Measurements from ENCODE around the gene DHRSX. TPM values are rescaled to one million over a fixed set of nuclear protein-coding genes. Genes with fewer than 3 reads are reported as not detected.
"Not testable (repeated sequence)": the region's sequence is repeated elsewhere in the genome, so short reads cannot be mapped to it uniquely, and the experiment has no call there.

The DHRSX gene
- total RNA-seq, 2 experiments from 2014 or later: 18.8 to 21.4 TPM

GRCh38 chrX:2264179-2265030 lies 236.4 kb downstream of the DHRSX start:
- intact Hi-C loops (cut with micrococcal nuclease): no loop called here
- DNase-seq: no peak
- Mint-ChIP-seq H3K27me3 (ENCODE audit: low read depth) (no peaks in the 10 kb centered on the region), H3K4me1 (ENCODE audit: low read depth) (no peaks in the 10 kb centered on the region), H3K9me3 (no peaks in the 10 kb centered on the region), H3K4me3 (no peak overlapping the region), H3K27ac (no peak overlapping the region), H3K36me3 (ENCODE audit: low read depth) (peaks cover 36% of the 10 kb centered on the region)
- CTCF ChIA-PET: no interaction called here

DNA sequence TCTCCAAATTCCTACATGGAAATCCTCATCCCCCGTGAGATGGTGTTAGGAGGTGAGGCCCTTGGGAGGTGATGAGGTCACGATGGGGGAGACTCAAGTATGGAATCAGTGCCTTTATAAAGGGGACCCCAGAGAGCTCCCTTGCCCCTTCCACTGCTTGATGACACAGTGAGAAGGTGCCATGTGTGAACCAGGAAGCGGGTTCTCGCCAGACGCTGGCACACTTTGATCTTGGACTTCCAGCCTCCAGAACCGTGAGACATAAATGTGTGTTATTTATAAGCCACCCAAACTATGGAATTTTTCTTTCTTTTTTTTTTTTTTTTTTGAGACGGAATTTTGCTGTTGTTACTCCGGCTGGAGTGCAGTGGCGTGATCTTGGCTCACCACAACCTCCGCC lies 237.6 kb downstream of the DHRSX start:
- CTCF ChIA-PET: no interaction called here
- Mint-ChIP-seq H3K27ac (no peak overlapping the region), H3K27me3 (ENCODE audit: low read depth) (no peaks in the 10 kb centered on the region), H3K9me3 (no peaks in the 10 kb centered on the region), H3K36me3 (ENCODE audit: low read depth) (peaks cover 40% of the 10 kb centered on the region), H3K4me1 (ENCODE audit: low read depth) (no peaks in the 10 kb centered on the region), H3K4me3 (no peak overlapping the region)
- intact Hi-C loops (cut with micrococcal nuclease): no loop called here
- no peak for DNase-seq

- CTCF ChIA-PET: no interaction called here
- H3K36me3 Mint-ChIP-seq (ENCODE audit: low read depth): peaks cover 44% of the 10 kb centered on the region
- no peak for DNase-seq
- H3K27ac Mint-ChIP-seq: no peak overlapping the region
- intact Hi-C loops (cut with micrococcal nuclease): no loop called here
- no peaks in the 10 kb centered on the region for H3K27me3 Mint-ChIP-seq (ENCODE audit: low read depth)
- H3K4me1 Mint-ChIP-seq (ENCODE audit: low read depth): no peaks in the 10 kb centered on the region
- H3K4me3 Mint-ChIP-seq: no peak overlapping the region
- H3K9me3 Mint-ChIP-seq: peaks cover 3% of the 10 kb centered on the region
Measured at GRCh38 chrX:2262668-2263055, 238.1 kb downstream of the DHRSX start.

- Mint-ChIP-seq H3K36me3 (ENCODE audit: low read depth) (peaks cover 45% of the 10 kb centered on the region), H3K27ac (no peak overlapping the region), H3K4me3 (no peak overlapping the region), H3K27me3 (ENCODE audit: low read depth) (no peaks in the 10 kb centered on the region), H3K4me1 (ENCODE audit: low read depth) (no peaks in the 10 kb centered on the region), H3K9me3 (peaks cover 5% of the 10 kb centered on the region)
- intact Hi-C loops (cut with micrococcal nuclease): no loop called here
- CTCF ChIA-PET: no interaction called here
- DNase-seq: no peak
Measured at GRCh38 chrX:2261831-2262667, 238.7 kb downstream of the DHRSX start.

DNA sequence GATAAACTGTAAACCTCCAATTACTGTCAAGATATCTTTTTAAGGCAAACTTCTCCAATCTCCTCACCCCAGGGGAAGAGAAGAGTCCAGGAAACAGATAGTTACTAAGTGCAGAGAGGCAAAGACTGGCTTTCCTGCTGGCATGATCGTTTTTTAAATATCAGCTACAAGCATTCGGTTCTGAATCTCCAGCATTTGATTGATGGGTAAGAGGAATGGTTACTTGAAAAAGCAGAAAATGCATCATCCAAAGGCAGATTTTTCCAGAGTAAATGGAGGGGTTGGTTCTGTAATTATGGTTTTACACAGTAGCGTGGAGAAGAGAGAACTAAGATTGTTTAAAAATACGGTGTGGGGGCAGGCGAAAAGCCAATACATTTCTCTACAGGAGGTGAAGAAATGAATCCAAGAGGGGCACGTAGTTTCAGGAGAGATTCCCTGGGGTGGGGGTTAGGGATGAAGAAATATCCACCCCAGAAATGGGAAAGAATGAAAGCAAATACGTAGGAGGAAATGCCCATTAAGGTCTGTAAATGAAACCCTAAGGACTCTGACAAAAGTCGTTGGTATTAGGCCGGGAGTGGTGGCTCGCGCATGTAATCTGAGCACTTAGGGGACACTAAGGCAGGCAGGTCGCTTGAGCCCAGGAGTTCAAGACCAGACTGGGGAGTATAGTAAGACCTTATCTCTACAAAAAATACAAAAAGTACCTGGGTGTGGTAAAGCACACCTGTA lies 248.3 kb downstream of the DHRSX start:
- DNase-seq: no peak
- Mint-ChIP-seq H3K27me3 (ENCODE audit: low read depth) (no peaks in the 10 kb centered on the region), H3K4me1 (ENCODE audit: low read depth) (no peaks in the 10 kb centered on the region), H3K36me3 (ENCODE audit: low read depth) (peaks cover 43% of the 10 kb centered on the region), H3K4me3 (no peak overlapping the region), H3K9me3 (peaks cover 33% of the 10 kb centered on the region), H3K27ac (no peak overlapping the region)
- intact Hi-C loops (cut with micrococcal nuclease): no loop called here
- CTCF ChIA-PET: no interaction called here

DNA sequence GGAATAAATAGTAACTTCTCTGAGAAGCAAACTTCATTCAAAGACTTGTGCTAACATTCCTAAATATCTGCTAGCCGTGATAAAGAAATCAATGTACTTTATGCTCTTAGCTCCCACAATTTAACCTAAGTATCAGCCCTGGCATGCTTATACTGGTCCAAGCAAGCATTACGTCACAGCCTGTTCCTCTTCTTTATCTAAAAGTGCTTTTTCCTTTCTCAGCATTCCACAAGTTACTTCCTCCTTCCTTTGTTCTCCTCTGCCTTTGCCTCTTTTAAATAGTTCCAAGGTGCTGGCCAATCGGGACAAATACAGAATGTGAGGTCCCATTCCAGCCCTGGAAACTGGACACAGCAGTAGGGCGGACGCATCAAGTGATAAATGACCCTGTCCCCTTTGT lies 249.6 kb downstream of the DHRSX start:
- H3K4me1 Mint-ChIP-seq (ENCODE audit: low read depth): no peaks in the 10 kb centered on the region
- no peak overlapping the region for H3K4me3 Mint-ChIP-seq
- H3K36me3 Mint-ChIP-seq (ENCODE audit: low read depth): peaks cover 42% of the 10 kb centered on the region

GRCh38 chrX:2243913-2244460 lies 256.8 kb downstream of the DHRSX start:
- no peak overlapping the region for H3K27ac Mint-ChIP-seq
- no peak for DNase-seq
- H3K27me3 Mint-ChIP-seq (ENCODE audit: low read depth): no peaks in the 10 kb centered on the region
- peaks cover 56% of the 10 kb centered on the region for H3K36me3 Mint-ChIP-seq (ENCODE audit: low read depth)
- H3K4me1 Mint-ChIP-seq (ENCODE audit: low read depth): no peaks in the 10 kb centered on the region
- H3K9me3 Mint-ChIP-seq: peaks cover 33% of the 10 kb centered on the region
- H3K4me3 Mint-ChIP-seq: no peak overlapping the region
- CTCF ChIA-PET: no interaction called here
- intact Hi-C loops (cut with micrococcal nuclease): no loop called here

More for the DNA sequence above, 249.6 kb downstream of the DHRSX start:
- DNase-seq: no peak
- intact Hi-C loops (cut with micrococcal nuclease): no loop called here
- H3K27ac Mint-ChIP-seq: no peak overlapping the region
- H3K27me3 Mint-ChIP-seq (ENCODE audit: low read depth): no peaks in the 10 kb centered on the region
- CTCF ChIA-PET: no interaction called here
- H3K9me3 Mint-ChIP-seq: peaks cover 30% of the 10 kb centered on the region

DNA sequence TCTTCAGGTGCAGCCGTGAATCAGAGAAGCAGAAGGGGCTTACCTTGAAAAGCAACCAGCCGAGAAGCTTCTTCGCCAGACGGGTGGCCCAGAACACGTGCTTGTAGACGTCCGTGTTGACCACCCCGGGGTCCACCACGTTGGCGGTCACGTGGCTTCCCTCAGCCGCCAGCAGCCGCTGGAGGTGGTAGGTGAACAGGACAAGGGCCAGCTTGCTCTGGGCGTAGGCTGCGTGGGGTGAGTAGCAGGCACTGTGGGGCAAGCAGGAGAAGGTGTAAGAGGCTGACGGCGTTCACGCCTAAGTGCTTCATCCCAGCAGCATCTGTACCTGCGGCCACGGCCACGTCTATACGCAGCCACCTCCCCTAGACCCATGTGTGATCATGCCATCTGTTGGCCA lies 257.8 kb downstream of the DHRSX start:
- Mint-ChIP-seq H3K27ac (no peak overlapping the region), H3K4me1 (ENCODE audit: low read depth) (no peaks in the 10 kb centered on the region), H3K36me3 (ENCODE audit: low read depth) (peaks cover 57% of the 10 kb centered on the region), H3K9me3 (peaks cover 28% of the 10 kb centered on the region), H3K4me3 (no peak overlapping the region), H3K27me3 (ENCODE audit: low read depth) (no peaks in the 10 kb centered on the region)
- intact Hi-C loops (cut with micrococcal nuclease): no loop called here
- CTCF ChIA-PET: no interaction called here
- DNase-seq: no peak

- intact Hi-C loops (cut with micrococcal nuclease): no loop called here
- Mint-ChIP-seq H3K4me3 (no peak overlapping the region), H3K9me3 (peaks cover 26% of the 10 kb centered on the region), H3K27me3 (ENCODE audit: low read depth) (no peaks in the 10 kb centered on the region), H3K27ac (no peak overlapping the region), H3K36me3 (ENCODE audit: low read depth) (peaks cover 55% of the 10 kb centered on the region), H3K4me1 (ENCODE audit: low read depth) (no peaks in the 10 kb centered on the region)
- no peak for DNase-seq
- CTCF ChIA-PET: no interaction called here
Measured at GRCh38 chrX:2242326-2242725, 258.4 kb downstream of the DHRSX start.

DNA sequence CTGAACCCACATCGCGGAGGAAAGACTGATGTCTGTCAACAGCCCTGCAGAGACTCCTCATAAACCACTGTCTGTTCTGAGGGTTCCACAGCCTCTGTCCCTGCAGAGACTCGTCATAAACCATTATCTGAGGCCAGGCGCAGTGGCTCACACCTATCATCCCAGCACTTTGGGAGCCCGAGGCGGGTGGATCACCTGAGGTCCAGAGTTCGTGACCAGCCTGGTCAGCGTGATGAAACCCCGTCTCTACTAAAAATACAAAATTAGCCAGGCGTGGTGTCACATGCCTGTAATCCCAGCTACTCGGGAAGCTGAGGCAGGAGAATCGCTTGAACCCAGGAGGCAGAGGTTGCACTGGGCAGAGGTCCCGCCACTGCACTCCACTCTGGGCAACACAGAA lies 259.3 kb downstream of the DHRSX start:
- H3K27me3 Mint-ChIP-seq (ENCODE audit: low read depth); H3K4me3 Mint-ChIP-seq; CTCF ChIA-PET; intact Hi-C loops (cut with micrococcal nuclease); H3K27ac Mint-ChIP-seq; H3K4me1 Mint-ChIP-seq (ENCODE audit: low read depth); DNase-seq: not testable (repeated sequence)
- Mint-ChIP-seq H3K9me3 (peaks cover 26% of the 10 kb centered on the region), H3K36me3 (ENCODE audit: low read depth) (peaks cover 58% of the 10 kb centered on the region)

- CTCF ChIA-PET; H3K4me1 Mint-ChIP-seq (ENCODE audit: low read depth); H3K27ac Mint-ChIP-seq; H3K4me3 Mint-ChIP-seq; DNase-seq; H3K27me3 Mint-ChIP-seq (ENCODE audit: low read depth); intact Hi-C loops (cut with micrococcal nuclease): not testable (repeated sequence)
- Mint-ChIP-seq H3K9me3 (peaks cover 26% of the 10 kb centered on the region), H3K36me3 (ENCODE audit: low read depth) (peaks cover 58% of the 10 kb centered on the region)
Measured at GRCh38 chrX:2240761-2241160, 260.0 kb downstream of the DHRSX start.

DNA sequence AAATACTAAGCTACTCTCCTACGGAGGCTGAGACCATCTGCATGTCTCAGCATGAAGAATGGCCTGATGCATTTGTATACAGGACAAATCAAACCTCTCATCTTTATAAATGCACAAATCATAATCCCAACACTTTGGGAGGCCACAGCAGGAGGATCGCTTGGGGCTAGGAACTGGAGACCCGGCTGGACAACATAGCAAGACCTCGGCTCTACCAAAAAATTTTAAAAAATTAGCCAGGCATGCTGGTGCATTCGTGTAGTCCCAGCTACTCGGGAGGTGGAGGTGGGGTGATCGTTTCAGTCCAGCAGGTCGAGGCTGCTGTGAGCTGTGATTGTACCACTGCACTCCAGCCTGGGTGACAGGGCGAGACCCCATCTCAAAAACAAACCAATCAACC lies 262.8 kb downstream of the DHRSX start:
- H3K4me1 Mint-ChIP-seq (ENCODE audit: low read depth): peaks cover 1% of the 10 kb centered on the region
- CTCF ChIA-PET: no interaction called here
- H3K27ac Mint-ChIP-seq: no peak overlapping the region
- H3K27me3 Mint-ChIP-seq (ENCODE audit: low read depth): no peaks in the 10 kb centered on the region
- H3K4me3 Mint-ChIP-seq: no peak overlapping the region
- H3K36me3 Mint-ChIP-seq (ENCODE audit: low read depth): peaks cover 56% of the 10 kb centered on the region
- intact Hi-C loops (cut with micrococcal nuclease): no loop called here
- DNase-seq: no peak
- H3K9me3 Mint-ChIP-seq: peaks cover 22% of the 10 kb centered on the region

Measured in activated naive CD4-positive, alpha-beta T cell treated with anti-CD3 and anti-CD28 coated beads for 36 hours (primary cell).